Adrenal gland (tissue), 12 donors: Measurements from ENCODE around the gene DPP9. TPM values are rescaled to one million over a fixed set of nuclear protein-coding genes. Genes with fewer than 3 reads are reported as not detected.

ENCODE experiments used
- DNase-seq, 7 donors: peaks; one replicate each; pipeline ENCODE4 v3.0.0-alpha.2; 2019 to 2020
- H3K27ac ChIP-seq, 5 donors: fragments of 200-600 bp; sonication (generic) in 4 of 5; 1 replicate in 3 of 5; 2 replicates in 2 of 5; pipeline versions ENCODE4 v1.5.1 to v1.8.0; 2016 to 2020; ENCODE audit warnings: mild to moderate bottlenecking in 1 of 5
- H3K27me3 ChIP-seq: fragments of 200-600 bp; 2 replicates; pipeline ENCODE4 v1.8.0; 2021
- H3K36me3 ChIP-seq, 2 donors: fragments of 200-600 bp; replicated peaks in 1 of 2; 1 replicate in 1 of 2; 2 replicates in 1 of 2; pipeline versions ENCODE4 v1.5.1 to v1.8.0; 2018 to 2022
- H3K4me1 ChIP-seq, 2 donors: fragments of 200-600 bp; replicated peaks in 1 of 2; 1 replicate in 1 of 2; 2 replicates in 1 of 2; pipeline versions ENCODE4 v1.5.1 to v1.8.0; 2018 to 2021
- H3K4me3 ChIP-seq, 4 donors: fragments of 200-600 bp; sonication (generic) in 3 of 4; one replicate each; pipeline ENCODE4 v1.5.1; 2016 to 2018
- H3K9me3 ChIP-seq, 3 donors: fragments of 200-600 bp; sonication (generic) in 1 of 3; replicated peaks in 1 of 3; 1 replicate in 2 of 3; 2 replicates in 1 of 3; pipeline versions ENCODE4 v1.5.1 to v1.8.0; 2016 to 2021
- POLR2A ChIP-seq, 2 donors: fragments of 450-650 bp; IDR thresholded peaks; one replicate each; pipeline ENCODE4 v1.6.1; 2017; ENCODE audit warnings: antibody characterized with exemption in 2 of 2, mild to moderate bottlenecking in 2 of 2, moderate library complexity in 1 of 2
- WGBS, 4 donors: extraction: QIAGEN DNeasy Blood & Tissue Kit in 2 of 4; methylation state at CpG; one replicate each; pipeline versions ENCODE4 v1.1.5 to v1.1.7; 2013 to 2017; 5-methylcytosine and 5-hydroxymethylcytosine counted together
- intact Hi-C, 2 donors: fragments of 100-400 bp; cut with DNase I; formaldehyde crosslinking; loops; one replicate each; pipeline versions ENCODE4 v1.14.1 to v1.15.0; 2022 to 2023
- polyA plus RNA-seq, 3 donors: library from polyadenylated mRNA; stranded (reverse); fragments of 200-250 nt in 2 of 3; fragments of 350-450 nt in 1 of 3; fragmentation: Illumina TruSeq in 1 of 3; extraction: RNeasy Lipid Tissue Mini Kit (QIAGEN cat#74804) in 1 of 3; gene quantifications; one replicate each; pipeline ENCODE4 v1.2.3, GENCODE V29; 2013 to 2014
- total RNA-seq, 9 donors: library from RNA; depleted of rRNA in 4 of 9; stranded (reverse); fragments of >200 nt in 4 of 9; fragments of 120-200 nt in 1 of 9; fragmentation: NEBNext Ultra II Directional in 1 of 9; extraction: Animal tissue kit (Norgen Biotek cat#: 25700) in 1 of 9; gene quantifications; one replicate each; pipeline versions ENCODE4 v1.1.0 to v1.2.4, GENCODE V29; 2013 to 2023
- TF ChIP-seq, protein P1 (sequence below), 6 experiments: fragments of 450-650 bp in 4 of 6; fragments of 200-600 bp in 2 of 6; sonication (generic) in 1 of 6; IDR thresholded peaks; 1 replicate in 5 of 6; 2 replicates in 1 of 6; pipeline versions ENCODE4 v1.5.1 to v1.8.0; 2016 to 2021; ENCODE audit warnings: antibody characterized with exemption in 6 of 6, mild to moderate bottlenecking in 2 of 6, moderate library complexity in 1 of 6
- donor health status: healthy with polysubstance abuse.
- donor health status: Bipolar disorder and iron deficiency.
- donor health status: DM: yes; HTN: yes; CAD: no.
- donor health status: DM: no; HTN: no; CAD: no.
- donor health status: DM: no; HTN: no; CAD: no.
- donor health status: DM: yes; HTN: yes; CAD: no.

Gene DPP9
- total and polyA plus RNA-seq, 12 donors = 9.5 to 117 (median 46.9) TPM

DNA sequence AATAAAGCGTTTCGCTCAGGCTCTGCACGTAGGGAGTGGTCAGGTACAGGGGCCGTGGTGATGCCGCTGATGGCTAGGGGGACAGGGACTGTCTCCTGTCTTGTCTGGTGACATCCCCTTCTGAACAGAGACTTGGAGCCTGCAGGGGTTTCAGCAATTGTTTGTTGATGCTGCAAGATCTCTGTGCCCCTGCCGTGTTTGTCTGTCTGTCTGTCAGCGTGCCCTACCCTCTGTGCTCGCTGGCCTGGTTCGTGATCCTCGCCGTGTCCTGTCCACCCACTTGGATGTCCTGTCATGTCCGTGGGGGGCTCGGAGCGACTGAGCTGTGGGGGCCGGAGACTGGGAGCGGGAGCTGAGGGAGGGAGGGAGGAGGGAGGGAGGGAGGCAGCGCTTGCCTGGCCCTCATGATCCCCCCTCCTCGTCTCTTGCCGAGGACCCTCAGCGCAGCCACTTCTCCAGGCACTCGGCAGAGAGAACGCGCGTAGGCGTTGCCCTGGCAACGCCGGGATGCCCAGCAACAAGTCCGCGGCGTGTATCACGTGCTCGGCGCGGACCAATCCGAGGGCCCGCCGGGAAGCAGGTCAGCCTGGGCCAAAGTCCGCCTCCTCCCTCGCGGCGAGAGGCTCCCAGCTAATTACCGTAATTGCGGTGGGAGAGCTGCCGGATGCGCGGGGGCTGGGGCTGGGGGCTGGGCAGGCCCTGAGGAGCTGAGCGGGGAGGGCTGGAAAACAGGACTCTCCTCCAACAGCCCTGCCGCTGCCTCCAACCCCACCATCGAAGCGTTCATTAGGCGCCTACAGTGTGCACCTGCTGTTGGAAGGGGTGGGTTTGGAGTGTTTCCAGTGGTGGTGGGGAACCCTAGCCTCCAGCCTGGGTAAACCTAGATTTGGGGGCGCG is 36.0 kb upstream of the DPP9 start:
- WGBS, 4 donors = 1 to 4% (median 3%) methylated on average over 25 to 53 of the region's 53 CpGs
- no peaks in the 10 kb centered on the region for H3K9me3 ChIP-seq
- peak overlapping the region in 1 of 5 donors; percentile 41 for H3K27ac ChIP-seq
- no peaks in the 10 kb centered on the region for H3K36me3 ChIP-seq
- intact Hi-C loops = no loop called here
- DNase-seq = peak; percentile 92 to 98 (median 94)
- peak overlapping the region in 1 of 4 donors; percentile 42 for H3K4me3 ChIP-seq
- no peaks in the 10 kb centered on the region for H3K27me3 ChIP-seq
- TF ChIP-seq, protein P1, sequence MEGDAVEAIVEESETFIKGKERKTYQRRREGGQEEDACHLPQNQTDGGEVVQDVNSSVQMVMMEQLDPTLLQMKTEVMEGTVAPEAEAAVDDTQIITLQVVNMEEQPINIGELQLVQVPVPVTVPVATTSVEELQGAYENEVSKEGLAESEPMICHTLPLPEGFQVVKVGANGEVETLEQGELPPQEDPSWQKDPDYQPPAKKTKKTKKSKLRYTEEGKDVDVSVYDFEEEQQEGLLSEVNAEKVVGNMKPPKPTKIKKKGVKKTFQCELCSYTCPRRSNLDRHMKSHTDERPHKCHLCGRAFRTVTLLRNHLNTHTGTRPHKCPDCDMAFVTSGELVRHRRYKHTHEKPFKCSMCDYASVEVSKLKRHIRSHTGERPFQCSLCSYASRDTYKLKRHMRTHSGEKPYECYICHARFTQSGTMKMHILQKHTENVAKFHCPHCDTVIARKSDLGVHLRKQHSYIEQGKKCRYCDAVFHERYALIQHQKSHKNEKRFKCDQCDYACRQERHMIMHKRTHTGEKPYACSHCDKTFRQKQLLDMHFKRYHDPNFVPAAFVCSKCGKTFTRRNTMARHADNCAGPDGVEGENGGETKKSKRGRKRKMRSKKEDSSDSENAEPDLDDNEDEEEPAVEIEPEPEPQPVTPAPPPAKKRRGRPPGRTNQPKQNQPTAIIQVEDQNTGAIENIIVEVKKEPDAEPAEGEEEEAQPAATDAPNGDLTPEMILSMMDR (IDR thresholded peaks at IDR 0.05) = no peak
- no peak for TF ChIP-seq POLR2A (IDR thresholded peaks at IDR 0.05)
- H3K4me1 ChIP-seq = peaks cover 6 to 9% of the 10 kb centered on the region in 2 donors

DNA sequence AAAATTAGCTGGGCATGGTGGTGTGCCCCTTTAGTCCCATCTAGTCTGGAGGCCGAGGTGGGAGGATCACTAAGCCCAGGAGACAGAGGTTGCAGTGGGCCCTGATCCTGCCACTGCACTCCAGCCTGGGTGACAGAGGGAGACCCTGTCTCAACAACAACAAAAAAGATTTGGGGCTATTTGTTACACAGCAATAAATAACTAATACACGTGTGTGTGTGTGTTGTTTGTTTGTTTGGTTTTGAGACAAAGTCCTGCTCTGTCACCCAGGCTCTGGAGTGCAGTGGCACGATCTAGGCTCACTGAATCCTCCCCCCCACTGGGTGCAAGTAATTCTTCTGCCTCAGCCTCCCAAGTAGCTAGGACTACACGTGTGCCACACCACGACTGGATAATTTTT is 35.0 kb upstream of the DPP9 start:
- H3K4me3 ChIP-seq = no peak overlapping the region
- no peak for DNase-seq
- peaks cover 6 to 9% of the 10 kb centered on the region in 2 donors for H3K4me1 ChIP-seq
- H3K9me3 ChIP-seq = no peaks in the 10 kb centered on the region
- H3K36me3 ChIP-seq = no peaks in the 10 kb centered on the region
- no peaks in the 10 kb centered on the region for H3K27me3 ChIP-seq
- no peak overlapping the region for H3K27ac ChIP-seq
- TF ChIP-seq, protein P1 (IDR thresholded peaks at IDR 0.05) = no peak
- no peak for TF ChIP-seq POLR2A (IDR thresholded peaks at IDR 0.05)
- intact Hi-C loops = no loop called here
- WGBS, 4 donors = 61 to 86% (median 70%) methylated on average over 2 to 5 of the region's 5 CpGs

DNA sequence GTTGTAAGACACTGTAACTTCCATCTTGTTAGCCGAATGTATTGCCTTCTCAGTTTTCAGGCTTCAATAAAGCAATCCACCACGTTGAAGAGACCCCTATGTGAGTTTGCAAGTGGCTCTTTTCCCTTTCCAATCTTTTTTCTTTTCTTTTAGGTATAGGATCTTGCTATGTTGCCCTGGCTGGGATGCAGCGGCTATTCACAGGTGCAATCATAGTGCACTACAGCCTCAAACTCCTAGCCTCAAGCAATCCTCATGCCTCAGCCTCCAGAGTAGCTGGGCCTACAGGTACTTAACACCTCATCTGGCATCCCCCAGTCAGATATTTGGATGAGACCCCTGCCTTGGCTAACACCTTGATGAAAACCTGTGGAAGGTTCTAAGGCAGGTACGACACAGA is 34.4 kb upstream of the DPP9 start:
- H3K9me3 ChIP-seq = no peaks in the 10 kb centered on the region
- peaks cover 6 to 9% of the 10 kb centered on the region in 2 donors for H3K4me1 ChIP-seq
- TF ChIP-seq, protein P1 (IDR thresholded peaks at IDR 0.05) = no peak
- TF ChIP-seq POLR2A (IDR thresholded peaks at IDR 0.05) = no peak
- H3K36me3 ChIP-seq = no peaks in the 10 kb centered on the region
- intact Hi-C loops = no loop called here
- H3K4me3 ChIP-seq = no peak overlapping the region
- H3K27me3 ChIP-seq = no peaks in the 10 kb centered on the region
- WGBS, 4 donors = 71 to 78% (median 77%) methylated on average over 3 to 4 of the region's 4 CpGs
- no peak for DNase-seq
- no peak overlapping the region for H3K27ac ChIP-seq

DNA sequence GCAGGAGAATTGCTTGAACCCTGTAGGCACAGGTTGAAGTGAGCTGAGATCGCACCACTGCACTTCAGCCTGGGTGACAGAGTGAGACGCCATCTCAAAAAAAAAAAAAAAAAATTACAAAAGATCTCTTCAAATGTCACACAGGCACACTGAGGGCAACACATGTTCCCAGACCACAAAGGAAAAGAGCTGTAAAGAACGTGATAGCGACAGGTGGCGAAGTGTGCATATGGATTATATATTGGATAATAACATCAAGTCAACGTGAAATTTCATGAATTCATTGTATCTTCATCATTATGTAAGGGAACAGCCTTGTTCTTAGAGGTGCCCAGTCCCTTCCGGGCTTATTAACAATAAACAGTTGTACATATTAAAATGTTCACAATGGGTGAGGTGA is 31.8 kb upstream of the DPP9 start:
- peaks cover 6 to 9% of the 10 kb centered on the region in 2 donors for H3K4me1 ChIP-seq
- no peak for DNase-seq
- H3K27ac ChIP-seq = no peak overlapping the region
- WGBS, 4 donors = 79 to 87% (median 83%) methylated on average over 7 of the region's 7 CpGs
- H3K27me3 ChIP-seq = no peaks in the 10 kb centered on the region
- no peaks in the 10 kb centered on the region for H3K36me3 ChIP-seq
- no peaks in the 10 kb centered on the region for H3K9me3 ChIP-seq
- no peak overlapping the region for H3K4me3 ChIP-seq
- TF ChIP-seq, protein P1 (IDR thresholded peaks at IDR 0.05) = no peak
- no peak for TF ChIP-seq POLR2A (IDR thresholded peaks at IDR 0.05)
- intact Hi-C loops = no loop called here
